Ishikawa (cell line): ENCODE measurements around the gene TASP1.

Experiments
- CEBPB ChIP-seq: IDR thresholded peaks from 2 replicates; pipeline ENCODE4 v1.6.1; 2012
- CREB1 ChIP-seq: IDR thresholded peaks from 2 replicates; pipeline ENCODE4 v1.6.1; 2012; ENCODE audit warnings: low read depth
- EGR1 ChIP-seq: IDR thresholded peaks from 2 replicates; pipeline ENCODE4 v1.6.1; 2012
- EP300 ChIP-seq: IDR thresholded peaks from 2 replicates; pipeline ENCODE4 v1.6.1; 2012; ENCODE audit warnings: borderline replicate concordance
- FOXM1 ChIP-seq: IDR thresholded peaks from 2 replicates; pipeline ENCODE4 v1.6.1; 2012; ENCODE audit warnings: low read depth, borderline replicate concordance
- NFIC ChIP-seq: IDR thresholded peaks from 2 replicates; pipeline ENCODE4 v1.6.1; 2012
- RAD21 ChIP-seq: IDR thresholded peaks from 2 replicates; pipeline ENCODE4 v1.6.1; 2012; ENCODE audit warnings: low read depth
- TAF1 ChIP-seq: IDR thresholded peaks from 2 replicates; pipeline ENCODE4 v1.6.1; 2012; ENCODE audit warnings: low read depth, mild to moderate bottlenecking
- TCF12 ChIP-seq: IDR thresholded peaks from 2 replicates; pipeline ENCODE4 v1.6.1; 2012; ENCODE audit warnings: low read depth
- TEAD4 ChIP-seq: IDR thresholded peaks from 2 replicates; pipeline ENCODE4 v1.6.1; 2012
- YY1 ChIP-seq: IDR thresholded peaks from 2 replicates; pipeline ENCODE4 v1.6.1; 2012; ENCODE audit warnings: low read depth
- ZBTB7A ChIP-seq: IDR thresholded peaks from 2 replicates; pipeline ENCODE4 v1.6.1; 2012; ENCODE audit warnings: low read depth
- TF ChIP-seq, protein P1 (sequence below): IDR thresholded peaks from 2 replicates; pipeline ENCODE4 v1.6.1; 2012
- TF ChIP-seq, protein P2 (sequence below): IDR thresholded peaks from 2 replicates; pipeline ENCODE4 v1.6.1; 2012; ENCODE audit warnings: low read depth, mild to moderate bottlenecking
- TF ChIP-seq, protein P3 (sequence below): IDR thresholded peaks from 2 replicates; pipeline ENCODE4 v1.6.1; 2012

Gene TASP1

DNA sequence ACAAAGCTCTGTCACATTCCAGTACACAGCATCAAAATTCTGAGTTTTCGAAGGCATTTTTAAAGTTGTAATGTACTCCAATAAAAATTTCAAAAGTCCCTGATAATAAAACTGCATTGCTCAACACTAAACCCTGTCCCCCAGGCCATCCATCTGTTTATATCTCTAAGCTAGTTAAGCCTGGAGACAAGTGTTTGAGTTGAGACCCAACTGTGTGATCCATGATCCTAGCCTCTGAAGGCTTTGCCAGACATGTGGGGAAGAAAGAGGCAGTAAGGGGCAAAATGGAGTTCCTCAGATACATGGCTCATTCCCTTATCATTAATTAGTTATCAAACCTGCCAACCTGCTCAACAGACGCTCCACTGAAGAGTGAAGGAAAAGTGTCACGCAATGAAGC, 219.3 kb downstream of the TASP1 start:
- no peak for TF ChIP-seq CEBPB
- TF ChIP-seq NFIC = no peak
- no peak for TF ChIP-seq ZBTB7A
- TF ChIP-seq, protein P1, sequence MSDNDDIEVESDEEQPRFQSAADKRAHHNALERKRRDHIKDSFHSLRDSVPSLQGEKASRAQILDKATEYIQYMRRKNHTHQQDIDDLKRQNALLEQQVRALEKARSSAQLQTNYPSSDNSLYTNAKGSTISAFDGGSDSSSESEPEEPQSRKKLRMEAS = no peak
- TF ChIP-seq TCF12 = no peak
- no peak for TF ChIP-seq CREB1
- TF ChIP-seq TAF1 = no peak
- TF ChIP-seq, protein P2, sequence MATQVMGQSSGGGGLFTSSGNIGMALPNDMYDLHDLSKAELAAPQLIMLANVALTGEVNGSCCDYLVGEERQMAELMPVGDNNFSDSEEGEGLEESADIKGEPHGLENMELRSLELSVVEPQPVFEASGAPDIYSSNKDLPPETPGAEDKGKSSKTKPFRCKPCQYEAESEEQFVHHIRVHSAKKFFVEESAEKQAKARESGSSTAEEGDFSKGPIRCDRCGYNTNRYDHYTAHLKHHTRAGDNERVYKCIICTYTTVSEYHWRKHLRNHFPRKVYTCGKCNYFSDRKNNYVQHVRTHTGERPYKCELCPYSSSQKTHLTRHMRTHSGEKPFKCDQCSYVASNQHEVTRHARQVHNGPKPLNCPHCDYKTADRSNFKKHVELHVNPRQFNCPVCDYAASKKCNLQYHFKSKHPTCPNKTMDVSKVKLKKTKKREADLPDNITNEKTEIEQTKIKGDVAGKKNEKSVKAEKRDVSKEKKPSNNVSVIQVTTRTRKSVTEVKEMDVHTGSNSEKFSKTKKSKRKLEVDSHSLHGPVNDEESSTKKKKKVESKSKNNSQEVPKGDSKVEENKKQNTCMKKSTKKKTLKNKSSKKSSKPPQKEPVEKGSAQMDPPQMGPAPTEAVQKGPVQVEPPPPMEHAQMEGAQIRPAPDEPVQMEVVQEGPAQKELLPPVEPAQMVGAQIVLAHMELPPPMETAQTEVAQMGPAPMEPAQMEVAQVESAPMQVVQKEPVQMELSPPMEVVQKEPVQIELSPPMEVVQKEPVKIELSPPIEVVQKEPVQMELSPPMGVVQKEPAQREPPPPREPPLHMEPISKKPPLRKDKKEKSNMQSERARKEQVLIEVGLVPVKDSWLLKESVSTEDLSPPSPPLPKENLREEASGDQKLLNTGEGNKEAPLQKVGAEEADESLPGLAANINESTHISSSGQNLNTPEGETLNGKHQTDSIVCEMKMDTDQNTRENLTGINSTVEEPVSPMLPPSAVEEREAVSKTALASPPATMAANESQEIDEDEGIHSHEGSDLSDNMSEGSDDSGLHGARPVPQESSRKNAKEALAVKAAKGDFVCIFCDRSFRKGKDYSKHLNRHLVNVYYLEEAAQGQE = no peak
- no peak for TF ChIP-seq EGR1
- TF ChIP-seq EP300 = no peak
- TF ChIP-seq YY1 = no peak
- no peak for TF ChIP-seq RAD21
- TF ChIP-seq, protein P3, sequence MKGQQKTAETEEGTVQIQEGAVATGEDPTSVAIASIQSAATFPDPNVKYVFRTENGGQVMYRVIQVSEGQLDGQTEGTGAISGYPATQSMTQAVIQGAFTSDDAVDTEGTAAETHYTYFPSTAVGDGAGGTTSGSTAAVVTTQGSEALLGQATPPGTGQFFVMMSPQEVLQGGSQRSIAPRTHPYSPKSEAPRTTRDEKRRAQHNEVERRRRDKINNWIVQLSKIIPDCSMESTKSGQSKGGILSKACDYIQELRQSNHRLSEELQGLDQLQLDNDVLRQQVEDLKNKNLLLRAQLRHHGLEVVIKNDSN = no peak
- no peak for TF ChIP-seq TEAD4
- no peak for TF ChIP-seq FOXM1

DNA sequence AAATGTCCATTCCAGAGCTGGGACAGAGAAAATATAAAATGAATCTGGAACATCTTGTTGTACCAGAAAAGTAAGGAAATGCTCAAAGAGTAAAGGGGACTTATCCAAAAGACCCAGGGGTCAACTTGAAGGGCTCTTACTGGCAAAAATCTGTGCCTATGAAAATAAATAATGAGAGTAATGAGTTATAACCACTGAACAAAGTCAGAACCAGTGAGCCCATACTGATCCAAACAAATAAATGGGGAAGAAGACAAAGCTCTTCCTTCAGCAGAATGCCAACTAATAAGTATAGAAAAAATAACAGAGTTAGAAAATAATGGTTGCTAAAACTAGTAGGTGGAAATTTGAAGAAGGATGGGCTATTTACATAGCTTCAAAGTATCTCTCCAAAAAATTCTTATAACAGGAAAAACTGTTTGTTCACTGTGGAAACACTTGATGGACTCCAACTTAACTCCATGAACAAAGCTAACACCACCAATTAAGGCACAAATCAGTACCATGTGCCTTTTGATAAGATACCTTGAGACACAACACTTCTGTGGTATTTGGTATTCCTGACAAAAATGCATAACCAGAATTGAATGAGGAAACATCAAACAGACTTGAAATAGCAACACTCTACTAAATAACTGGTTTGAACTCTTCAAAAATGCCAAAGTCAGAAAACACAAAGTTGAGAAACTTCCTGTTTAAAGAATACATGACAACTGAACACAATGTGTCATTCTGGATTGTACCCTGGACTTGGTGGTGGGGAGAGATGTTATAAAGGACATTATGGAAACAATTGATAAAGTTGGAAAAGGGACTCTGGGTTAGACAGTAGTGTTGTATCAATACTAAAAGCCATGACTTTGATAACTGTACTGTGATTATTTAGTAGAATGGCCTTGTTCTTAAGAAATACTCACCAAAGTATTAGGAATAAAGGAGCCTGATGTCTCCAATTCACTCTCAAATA, 220.2 kb downstream of the TASP1 start:
- TF ChIP-seq TCF12 (no peak), RAD21 (no peak), EGR1 (no peak), TAF1 (no peak), EP300 (no peak), YY1 (no peak), TEAD4 (no peak), CREB1 (no peak), NFIC (no peak), CEBPB (no peak)
- TF ChIP-seq, protein P2 = no peak
- TF ChIP-seq, protein P3 = no peak

DNA sequence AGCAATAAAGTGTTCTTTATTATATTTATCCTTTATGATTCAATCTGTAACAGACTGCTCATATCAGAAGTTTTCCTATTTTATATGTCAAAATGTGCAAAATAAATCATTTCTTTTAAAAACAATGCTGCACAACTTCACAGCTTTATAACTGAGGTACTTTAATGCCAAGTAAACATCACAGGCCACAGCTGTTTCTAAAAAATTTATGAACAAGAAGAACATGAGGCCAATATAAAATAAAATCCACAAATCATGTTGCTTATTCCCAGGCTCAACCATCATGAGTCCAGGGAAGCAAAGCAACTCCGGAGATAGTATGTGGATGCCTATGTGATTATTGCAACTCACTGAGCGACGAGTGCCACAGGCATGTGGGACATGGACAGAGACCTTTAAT, 222.2 kb downstream of the TASP1 start:
- TF ChIP-seq EP300 (no peak), ZBTB7A (no peak), RAD21 (no peak), NFIC (no peak), TCF12 (no peak), TAF1 (no peak), FOXM1 (no peak), EGR1 (no peak), YY1 (no peak), TEAD4 (no peak), CEBPB (no peak), CREB1 (no peak)
- TF ChIP-seq, protein P1 = no peak
- TF ChIP-seq, protein P2 = no peak
- TF ChIP-seq, protein P3 = no peak
